GM23338 (cell line): ENCODE results near the gene CRTC3.
A peak's percentile ranks its signal among the peaks of the same experiment; 100 is the strongest.

Experiments
- CREB1 ChIP-seq: fragments of 250-450 bp; sonication (Bioruptor Pico); IDR thresholded peaks from 2 replicates; pipeline ENCODE4 v1.5.0; 2020; ENCODE audit warnings: low read depth, mild to moderate bottlenecking, moderate library complexity
- EZH2 ChIP-seq: fragments of 200-600 bp; sonication (generic); IDR thresholded peaks from one replicate; pipeline ENCODE4 v1.8.0; 2017; ENCODE audit warnings: antibody characterized with exemption, mild to moderate bottlenecking, low read depth; ENCODE audit not compliant: unreplicated experiment
- EZH2phosphoT487 ChIP-seq: fragments of 200-600 bp; sonication (generic); IDR thresholded peaks from one replicate; pipeline ENCODE4 v1.8.1; 2018; ENCODE audit warnings: antibody characterized with exemption; ENCODE audit not compliant: unreplicated experiment
- JUNB ChIP-seq: IDR thresholded peaks from one replicate; pipeline ENCODE4 v1.6.1; 2016; ENCODE audit warnings: antibody characterized with exemption; ENCODE audit not compliant: unreplicated experiment
- POLR2AphosphoS5 ChIP-seq: IDR thresholded peaks from 2 replicates; pipeline ENCODE4 v1.6.1; 2016; ENCODE audit warnings: antibody characterized with exemption, low read depth
- TF ChIP-seq, protein P1 (sequence below), 2 experiments: fragments of 200-600 bp in 1 of 2; sonication (generic) in 1 of 2; conservative IDR thresholded peaks; 2 replicates each; pipeline versions ENCODE4 v1.5.1 to v1.6.1; 2016 to 2017; ENCODE audit warnings: antibody characterized with exemption in 2 of 2, low read depth in 2 of 2, mild to moderate bottlenecking in 2 of 2, moderate library complexity in 1 of 2
- TF ChIP-seq, protein P2 (sequence below): IDR thresholded peaks from one replicate; pipeline ENCODE4 v1.6.1; 2018; ENCODE audit warnings: antibody characterized with exemption; ENCODE audit not compliant: unreplicated experiment

DNA sequence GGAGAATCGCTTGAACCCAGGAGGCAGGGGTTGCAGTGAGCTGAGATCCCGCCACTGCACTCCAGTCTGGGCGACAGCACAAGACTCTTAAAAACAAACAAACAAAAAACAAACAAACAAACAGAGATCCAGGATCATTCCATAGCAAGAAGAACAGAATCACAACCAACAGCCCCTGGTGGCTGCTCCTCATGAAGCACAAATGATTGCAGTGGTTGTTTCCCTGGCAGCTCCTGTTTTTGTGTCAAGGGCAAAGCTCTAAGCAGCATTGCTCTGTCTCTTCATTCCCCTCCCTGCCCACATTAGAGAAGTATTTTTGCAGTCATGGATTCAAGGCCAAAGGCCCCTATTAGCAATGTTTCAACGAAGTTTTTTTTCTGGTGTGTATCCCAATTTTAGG is 161.6 kb downstream of the CRTC3 start:
- TF ChIP-seq, protein P1, sequence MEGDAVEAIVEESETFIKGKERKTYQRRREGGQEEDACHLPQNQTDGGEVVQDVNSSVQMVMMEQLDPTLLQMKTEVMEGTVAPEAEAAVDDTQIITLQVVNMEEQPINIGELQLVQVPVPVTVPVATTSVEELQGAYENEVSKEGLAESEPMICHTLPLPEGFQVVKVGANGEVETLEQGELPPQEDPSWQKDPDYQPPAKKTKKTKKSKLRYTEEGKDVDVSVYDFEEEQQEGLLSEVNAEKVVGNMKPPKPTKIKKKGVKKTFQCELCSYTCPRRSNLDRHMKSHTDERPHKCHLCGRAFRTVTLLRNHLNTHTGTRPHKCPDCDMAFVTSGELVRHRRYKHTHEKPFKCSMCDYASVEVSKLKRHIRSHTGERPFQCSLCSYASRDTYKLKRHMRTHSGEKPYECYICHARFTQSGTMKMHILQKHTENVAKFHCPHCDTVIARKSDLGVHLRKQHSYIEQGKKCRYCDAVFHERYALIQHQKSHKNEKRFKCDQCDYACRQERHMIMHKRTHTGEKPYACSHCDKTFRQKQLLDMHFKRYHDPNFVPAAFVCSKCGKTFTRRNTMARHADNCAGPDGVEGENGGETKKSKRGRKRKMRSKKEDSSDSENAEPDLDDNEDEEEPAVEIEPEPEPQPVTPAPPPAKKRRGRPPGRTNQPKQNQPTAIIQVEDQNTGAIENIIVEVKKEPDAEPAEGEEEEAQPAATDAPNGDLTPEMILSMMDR (conservative IDR thresholded peaks at IDR 0.05; ENCODE audit: low read depth in 2 of 2): peak in 1 of 2 experiments; percentile 23; a peak in 1 of 4 replicates
- TF ChIP-seq EZH2phosphoT487 (no peak), EZH2 (no peak), CREB1 (CRISPR knock-in tag) (no peak), POLR2AphosphoS5 (no peak), JUNB (no peak)
- TF ChIP-seq, protein P2, sequence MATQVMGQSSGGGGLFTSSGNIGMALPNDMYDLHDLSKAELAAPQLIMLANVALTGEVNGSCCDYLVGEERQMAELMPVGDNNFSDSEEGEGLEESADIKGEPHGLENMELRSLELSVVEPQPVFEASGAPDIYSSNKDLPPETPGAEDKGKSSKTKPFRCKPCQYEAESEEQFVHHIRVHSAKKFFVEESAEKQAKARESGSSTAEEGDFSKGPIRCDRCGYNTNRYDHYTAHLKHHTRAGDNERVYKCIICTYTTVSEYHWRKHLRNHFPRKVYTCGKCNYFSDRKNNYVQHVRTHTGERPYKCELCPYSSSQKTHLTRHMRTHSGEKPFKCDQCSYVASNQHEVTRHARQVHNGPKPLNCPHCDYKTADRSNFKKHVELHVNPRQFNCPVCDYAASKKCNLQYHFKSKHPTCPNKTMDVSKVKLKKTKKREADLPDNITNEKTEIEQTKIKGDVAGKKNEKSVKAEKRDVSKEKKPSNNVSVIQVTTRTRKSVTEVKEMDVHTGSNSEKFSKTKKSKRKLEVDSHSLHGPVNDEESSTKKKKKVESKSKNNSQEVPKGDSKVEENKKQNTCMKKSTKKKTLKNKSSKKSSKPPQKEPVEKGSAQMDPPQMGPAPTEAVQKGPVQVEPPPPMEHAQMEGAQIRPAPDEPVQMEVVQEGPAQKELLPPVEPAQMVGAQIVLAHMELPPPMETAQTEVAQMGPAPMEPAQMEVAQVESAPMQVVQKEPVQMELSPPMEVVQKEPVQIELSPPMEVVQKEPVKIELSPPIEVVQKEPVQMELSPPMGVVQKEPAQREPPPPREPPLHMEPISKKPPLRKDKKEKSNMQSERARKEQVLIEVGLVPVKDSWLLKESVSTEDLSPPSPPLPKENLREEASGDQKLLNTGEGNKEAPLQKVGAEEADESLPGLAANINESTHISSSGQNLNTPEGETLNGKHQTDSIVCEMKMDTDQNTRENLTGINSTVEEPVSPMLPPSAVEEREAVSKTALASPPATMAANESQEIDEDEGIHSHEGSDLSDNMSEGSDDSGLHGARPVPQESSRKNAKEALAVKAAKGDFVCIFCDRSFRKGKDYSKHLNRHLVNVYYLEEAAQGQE: no peak
